OCI-LY1 (cell line): ENCODE data around the gene NAXD.

ENCODE experiments used
- H2AFZ ChIP-seq: fragments of 200-600 bp; sonication (generic), shearing (Covaris generic); 2 replicates; pipeline ENCODE4 v1.6.0; 2014; ENCODE audit warnings: antibody characterized with exemption, mild to moderate bottlenecking, low read length
- H3F3A ChIP-seq: fragments of 200-600 bp; sonication (generic), shearing (Covaris generic); 2 replicates; pipeline ENCODE4 v1.6.0; 2014; ENCODE audit warnings: mild to moderate bottlenecking, antibody characterized with exemption, low read length, moderate library complexity; ENCODE audit not compliant: insufficient read depth
- H3K27ac ChIP-seq: fragments of 200-600 bp; sonication (generic); 2 replicates; pipeline ENCODE4 v1.5.1; 2014; ENCODE audit warnings: low read length, mixed run types, mild to moderate bottlenecking, low read depth; ENCODE audit not compliant: poor library complexity, severe bottlenecking
- H3K27me3 ChIP-seq: fragments of 200-600 bp; sonication (generic); 2 replicates; pipeline ENCODE4 v1.6.0; 2014; ENCODE audit warnings: antibody characterized with exemption, mild to moderate bottlenecking, low read length, moderate library complexity; ENCODE audit not compliant: insufficient read depth
- H3K36me3 ChIP-seq: fragments of 200-600 bp; sonication (generic); 2 replicates; pipeline ENCODE4 v1.6.1; 2014; ENCODE audit warnings: mild to moderate bottlenecking, antibody characterized with exemption, low read length, moderate library complexity, mixed read lengths; ENCODE audit not compliant: insufficient read depth
- H3K4me1 ChIP-seq: fragments of 200-600 bp; sonication (generic); 2 replicates; pipeline ENCODE4 v1.5.1; 2014; ENCODE audit warnings: mild to moderate bottlenecking, low read length, moderate library complexity; ENCODE audit not compliant: insufficient read depth, severe bottlenecking
- H3K4me2 ChIP-seq: fragments of 200-600 bp; sonication (generic), shearing (Covaris generic); 2 replicates; pipeline ENCODE4 v1.6.1; 2014; ENCODE audit warnings: low read length
- H3K4me3 ChIP-seq: fragments of 200-600 bp; sonication (generic); 2 replicates; pipeline ENCODE4 v1.5.1; 2014; ENCODE audit warnings: low read length, low read depth, mild to moderate bottlenecking, mixed read lengths; ENCODE audit not compliant: poor library complexity, severe bottlenecking
- H3K79me2 ChIP-seq: fragments of 200-600 bp; shearing (Covaris generic); 2 replicates; pipeline ENCODE4 v1.6.1; 2016; ENCODE audit warnings: mixed run types, low read length, mixed read lengths; ENCODE audit not compliant: insufficient read depth
- H3K9ac ChIP-seq: fragments of 200-600 bp; sonication (generic), shearing (Covaris generic); 2 replicates; pipeline ENCODE4 v1.6.1; 2014; ENCODE audit warnings: mild to moderate bottlenecking, low read length, mixed read lengths
- H3K9me2 ChIP-seq: fragments of 200-600 bp; sonication (generic), shearing (Covaris generic); 2 replicates; pipeline ENCODE4 v1.6.1; 2014; ENCODE audit warnings: low read depth, mild to moderate bottlenecking, low read length, mixed read lengths
- H3K9me3 ChIP-seq: fragments of 200-600 bp; shearing (Covaris generic); 2 replicates; pipeline ENCODE4 v1.6.1; 2014; ENCODE audit warnings: low read length, mixed read lengths
- H4K20me1 ChIP-seq: fragments of 200-600 bp; sonication (generic), shearing (Covaris generic); 2 replicates; pipeline ENCODE4 v1.6.0; 2016; ENCODE audit warnings: mild to moderate bottlenecking, low read length; ENCODE audit not compliant: insufficient read depth
- EZH2 ChIP-seq: fragments of 200-600 bp; sonication (generic), shearing (Covaris generic); IDR thresholded peaks from 2 replicates; pipeline ENCODE4 v1.8.0; 2017; ENCODE audit warnings: borderline replicate concordance, mixed run types, mild to moderate bottlenecking, antibody characterized with exemption, low read length, moderate library complexity, mixed read lengths
- TF ChIP-seq, protein P1 (sequence below): fragments of 200-600 bp; sonication (generic), shearing (Covaris generic); IDR thresholded peaks from 2 replicates; pipeline ENCODE4 v1.5.1; 2017; ENCODE audit warnings: mild to moderate bottlenecking, antibody characterized with exemption, low read length, moderate library complexity, mixed read lengths

NAXD gene

DNA sequence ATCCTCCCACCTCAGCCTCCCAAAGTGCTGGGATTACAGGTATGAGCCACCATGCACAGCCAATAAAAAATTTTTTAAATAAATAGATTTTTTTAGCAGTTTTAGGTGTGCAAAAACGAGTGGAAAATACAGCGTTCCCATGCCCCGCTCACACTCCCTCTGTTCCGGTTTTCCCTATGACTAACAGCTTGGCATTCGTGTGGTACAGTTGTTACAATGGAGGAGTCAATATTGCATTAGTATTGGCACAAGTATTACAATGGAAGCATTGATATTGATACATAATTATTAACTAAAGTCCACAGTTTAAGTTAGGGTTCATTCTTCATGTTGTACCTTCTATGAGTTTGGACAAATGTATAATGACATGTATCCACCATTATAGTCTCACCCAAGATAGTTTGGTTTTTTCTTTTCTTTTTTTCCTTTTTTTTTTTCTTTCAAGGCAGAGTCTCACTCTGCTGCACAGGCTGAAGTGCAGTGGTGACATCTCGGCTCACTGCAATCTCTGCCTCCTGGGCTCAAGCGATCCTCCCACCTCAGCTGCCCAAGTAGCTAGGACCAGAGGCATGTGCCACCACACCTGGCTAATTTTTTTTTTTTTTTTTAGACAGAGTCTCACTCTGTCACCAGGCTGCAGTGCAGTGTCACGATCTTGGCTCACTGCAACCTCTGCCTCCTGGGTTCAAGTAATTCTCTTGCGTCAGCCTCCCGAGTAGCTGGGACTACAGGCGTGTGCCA is 38.4 kb upstream of the NAXD start:
- Histone ChIP-seq H3K27me3 (no peaks in the 10 kb centered on the region), H3K27ac (no peak overlapping the region), H3K4me1 (no peaks in the 10 kb centered on the region), H3K4me2 (no peak overlapping the region), H3K9me3 (no peaks in the 10 kb centered on the region), H3K9me2 (no peaks in the 10 kb centered on the region), H3F3A (no peaks in the 10 kb centered on the region), H3K36me3 (no peaks in the 10 kb centered on the region), H2AFZ (no peak overlapping the region), H4K20me1 (no peaks in the 10 kb centered on the region), H3K9ac (no peak overlapping the region), H3K79me2 (no peaks in the 10 kb centered on the region), H3K4me3 (no peak overlapping the region)
- TF ChIP-seq, protein P1, sequence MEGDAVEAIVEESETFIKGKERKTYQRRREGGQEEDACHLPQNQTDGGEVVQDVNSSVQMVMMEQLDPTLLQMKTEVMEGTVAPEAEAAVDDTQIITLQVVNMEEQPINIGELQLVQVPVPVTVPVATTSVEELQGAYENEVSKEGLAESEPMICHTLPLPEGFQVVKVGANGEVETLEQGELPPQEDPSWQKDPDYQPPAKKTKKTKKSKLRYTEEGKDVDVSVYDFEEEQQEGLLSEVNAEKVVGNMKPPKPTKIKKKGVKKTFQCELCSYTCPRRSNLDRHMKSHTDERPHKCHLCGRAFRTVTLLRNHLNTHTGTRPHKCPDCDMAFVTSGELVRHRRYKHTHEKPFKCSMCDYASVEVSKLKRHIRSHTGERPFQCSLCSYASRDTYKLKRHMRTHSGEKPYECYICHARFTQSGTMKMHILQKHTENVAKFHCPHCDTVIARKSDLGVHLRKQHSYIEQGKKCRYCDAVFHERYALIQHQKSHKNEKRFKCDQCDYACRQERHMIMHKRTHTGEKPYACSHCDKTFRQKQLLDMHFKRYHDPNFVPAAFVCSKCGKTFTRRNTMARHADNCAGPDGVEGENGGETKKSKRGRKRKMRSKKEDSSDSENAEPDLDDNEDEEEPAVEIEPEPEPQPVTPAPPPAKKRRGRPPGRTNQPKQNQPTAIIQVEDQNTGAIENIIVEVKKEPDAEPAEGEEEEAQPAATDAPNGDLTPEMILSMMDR, result no peak
- no peak for TF ChIP-seq EZH2

DNA sequence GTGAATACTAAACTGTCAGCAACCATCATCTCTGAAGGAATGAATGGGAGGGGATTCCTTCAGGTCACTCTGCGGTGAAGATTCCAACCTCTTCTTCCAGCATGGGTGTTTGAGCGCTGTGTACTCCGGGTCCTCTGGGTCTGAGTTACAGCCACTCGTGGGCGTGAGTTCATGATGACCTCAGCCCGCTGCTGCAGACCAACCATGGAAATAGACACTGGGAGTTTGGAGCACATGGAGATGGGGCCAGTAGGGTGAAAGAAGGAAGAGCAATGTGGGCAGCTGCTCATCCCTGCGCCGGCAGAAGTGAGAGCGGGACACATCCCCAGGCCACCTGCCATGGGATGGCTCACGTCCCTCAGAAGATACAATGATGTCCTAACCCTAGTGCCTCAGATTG is 37.0 kb upstream of the NAXD start:
- Histone ChIP-seq H3K36me3 (no peaks in the 10 kb centered on the region), H3K4me2 (no peak overlapping the region), H3K27ac (no peak overlapping the region), H3K4me3 (no peak overlapping the region), H3K9me2 (no peaks in the 10 kb centered on the region), H3K9ac (no peak overlapping the region), H3K79me2 (no peaks in the 10 kb centered on the region), H3K9me3 (no peaks in the 10 kb centered on the region), H4K20me1 (no peaks in the 10 kb centered on the region), H3F3A (no peaks in the 10 kb centered on the region), H3K27me3 (peaks cover 3% of the 10 kb centered on the region; the same call in 1 of the 2 replicates), H2AFZ (no peak overlapping the region), H3K4me1 (no peaks in the 10 kb centered on the region)
- TF ChIP-seq, protein P1, result no peak
- TF ChIP-seq EZH2, result no peak

DNA sequence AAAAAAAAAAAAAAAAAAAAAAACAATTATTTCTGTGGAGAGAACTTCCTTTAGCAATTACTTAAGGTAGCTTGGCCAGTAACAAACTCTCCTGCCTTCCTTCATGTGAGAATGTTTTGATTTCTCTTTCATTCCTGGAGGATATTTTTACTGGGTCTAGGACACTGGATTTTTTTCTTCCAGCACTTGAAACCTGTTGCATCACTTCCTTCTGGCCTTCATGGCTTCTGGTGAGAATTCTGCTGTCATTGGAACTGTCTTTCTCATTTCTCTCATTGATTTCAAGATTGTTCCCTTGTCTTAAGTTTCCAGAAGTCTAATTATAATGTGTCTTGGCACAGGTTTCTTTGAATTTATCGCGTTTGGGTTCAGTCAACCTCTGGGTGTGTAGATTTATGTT is 34.5 kb upstream of the NAXD start:
- Histone ChIP-seq H3K4me1 (no peaks in the 10 kb centered on the region), H3K36me3 (no peaks in the 10 kb centered on the region), H3F3A (no peaks in the 10 kb centered on the region), H3K9me3 (no peaks in the 10 kb centered on the region), H3K9ac (no peak overlapping the region), H4K20me1 (no peaks in the 10 kb centered on the region), H3K79me2 (no peaks in the 10 kb centered on the region), H3K4me2 (no peak overlapping the region), H3K27me3 (peaks cover 3% of the 10 kb centered on the region; the same call in 1 of the 2 replicates), H3K27ac (no peak overlapping the region), H3K9me2 (no peaks in the 10 kb centered on the region), H3K4me3 (no peak overlapping the region), H2AFZ (no peak overlapping the region)
- no peak for TF ChIP-seq EZH2
- TF ChIP-seq, protein P1, result no peak
